Liver (tissue), 9 donors: ENCODE data around the gene MYO18B. TPM values are rescaled to one million over a fixed set of nuclear protein-coding genes. Genes with fewer than 3 reads are reported as not detected.

Experiments used
- DNase-seq: peaks from one replicate; pipeline ENCODE4 v3.0.0-alpha.2; 2017; ENCODE audit warnings: low spot score
- H3K27ac ChIP-seq, 2 donors: one replicate each; pipeline ENCODE4 v1.7.0; 2013; ENCODE audit warnings: inconsistent platforms in 2 of 2, low read length in 2 of 2, control low read depth in 1 of 2, low read depth in 1 of 2, mild to moderate bottlenecking in 1 of 2
- H3K27me3 ChIP-seq, 4 donors: one replicate each; pipeline versions ENCODE4 v1.6.1 to v1.7.0; 2013; ENCODE audit warnings: low read length in 3 of 4, inconsistent platforms in 1 of 4, mild to moderate bottlenecking in 1 of 4, moderate library complexity in 1 of 4; ENCODE audit not compliant: control insufficient read depth in 4 of 4, insufficient read depth in 4 of 4
- H3K36me3 ChIP-seq, 4 donors: one replicate each; pipeline versions ENCODE4 v1.6.1 to v1.7.0; 2013; ENCODE audit warnings: low read length in 3 of 4, mild to moderate bottlenecking in 3 of 4, low read depth in 1 of 4, moderate library complexity in 1 of 4; ENCODE audit not compliant: control insufficient read depth in 4 of 4, insufficient read depth in 3 of 4
- H3K4me1 ChIP-seq, 4 donors: one replicate each; pipeline versions ENCODE4 v1.6.1 to v1.7.0; 2013; ENCODE audit warnings: low read length in 3 of 4, mild to moderate bottlenecking in 3 of 4, moderate library complexity in 1 of 4; ENCODE audit not compliant: control insufficient read depth in 4 of 4, insufficient read depth in 4 of 4
- H3K4me3 ChIP-seq, 3 donors: one replicate each; pipeline versions ENCODE4 v1.6.1 to v1.7.0; 2013; ENCODE audit warnings: low read length in 3 of 3, control low read depth in 1 of 3, low read depth in 1 of 3, mild to moderate bottlenecking in 1 of 3
- H3K9ac ChIP-seq, 2 donors: one replicate each; pipeline ENCODE4 v1.7.0; 2013; ENCODE audit warnings: low read length in 2 of 2, mild to moderate bottlenecking in 2 of 2, moderate library complexity in 2 of 2, control low read depth in 1 of 2, low read depth in 1 of 2
- H3K9me3 ChIP-seq, 4 donors: one replicate each; pipeline versions ENCODE4 v1.6.1 to v1.7.0; 2013; ENCODE audit warnings: low read length in 3 of 4; ENCODE audit not compliant: control insufficient read depth in 4 of 4
- EGR1 ChIP-seq, 2 donors: IDR thresholded peaks; 2 replicates each; pipeline ENCODE4 v1.6.1; 2016 to 2018; ENCODE audit warnings: antibody characterized with exemption in 2 of 2, low read depth in 2 of 2
- FOXA1 ChIP-seq: IDR thresholded peaks from 2 replicates; pipeline ENCODE4 v1.6.1; 2016; ENCODE audit warnings: antibody characterized with exemption
- FOXA2 ChIP-seq: IDR thresholded peaks from 2 replicates; pipeline ENCODE4 v1.6.1; 2016; ENCODE audit warnings: antibody characterized with exemption
- GABPA ChIP-seq, 2 donors: IDR thresholded peaks in 1 of 2; conservative IDR thresholded peaks in 1 of 2; 2 replicates each; pipeline ENCODE4 v1.6.1; 2016; ENCODE audit warnings: antibody characterized with exemption in 2 of 2, mild to moderate bottlenecking in 1 of 2, moderate library complexity in 1 of 2
- HNF4A ChIP-seq, 2 donors: conservative IDR thresholded peaks; 2 replicates each; pipeline ENCODE4 v1.6.1; 2016; ENCODE audit warnings: antibody characterized with exemption in 2 of 2, mild to moderate bottlenecking in 2 of 2
- HNF4G ChIP-seq: IDR thresholded peaks from 2 replicates; pipeline ENCODE4 v1.6.1; 2016; ENCODE audit warnings: antibody characterized with exemption
- JUND ChIP-seq, 2 donors: IDR thresholded peaks; 2 replicates each; pipeline ENCODE4 v1.6.1; 2016; ENCODE audit warnings: antibody characterized with exemption in 2 of 2
- NR2F2 ChIP-seq: IDR thresholded peaks from 2 replicates; pipeline ENCODE4 v1.6.1; 2016; ENCODE audit warnings: antibody characterized with exemption
- RXRA ChIP-seq, 2 donors: IDR thresholded peaks; 2 replicates each; pipeline ENCODE4 v1.6.1; 2017 to 2018; ENCODE audit warnings: antibody characterized with exemption in 2 of 2, mild to moderate bottlenecking in 1 of 2
- SP1 ChIP-seq: IDR thresholded peaks from 2 replicates; pipeline ENCODE4 v1.6.1; 2018; ENCODE audit warnings: antibody characterized with exemption, mild to moderate bottlenecking
- TAF1 ChIP-seq: conservative IDR thresholded peaks from 2 replicates; pipeline ENCODE4 v1.6.1; 2016; ENCODE audit warnings: antibody characterized with exemption, mild to moderate bottlenecking
- YY1 ChIP-seq: IDR thresholded peaks from 2 replicates; pipeline ENCODE4 v1.6.1; 2016; ENCODE audit warnings: antibody characterized with exemption, mild to moderate bottlenecking
- WGBS: extraction: QIAGEN DNeasy Blood & Tissue Kit; methylation state at CpG from one replicate; pipeline ENCODE4 v1.1.7; 2013; 5-methylcytosine and 5-hydroxymethylcytosine counted together
- polyA plus RNA-seq, 2 donors: library from polyadenylated mRNA; stranded (reverse) in 1 of 2; unstranded in 1 of 2; fragments of 200-250 nt in 1 of 2; fragments of >200 nt in 1 of 2; fragmentation: Nextera tagmentation in 1 of 2; extraction: Ambion mirVana in 1 of 2; gene quantifications; one replicate each; pipeline versions ENCODE4 v1.2.1 to v1.2.3, GENCODE V29; 2013 to 2015
- total RNA-seq, 2 donors: library from RNA; depleted of rRNA; stranded (reverse); fragments of >200 nt; gene quantifications; one replicate each; pipeline ENCODE4 v1.2.3, GENCODE V29; 2014
- TF ChIP-seq, protein P1 (sequence below): IDR thresholded peaks from 2 replicates; pipeline ENCODE4 v1.6.1; 2016; ENCODE audit warnings: antibody characterized with exemption
- TF ChIP-seq, protein P2 (sequence below): fragments of 150-350 bp; IDR thresholded peaks from 2 replicates; pipeline ENCODE4 v1.5.1; 2017; ENCODE audit warnings: improper control_type of control experiment, low read depth, low read length; ENCODE audit not compliant: missing input control
- TF ChIP-seq, protein P3 (sequence below): IDR thresholded peaks from 2 replicates; pipeline ENCODE4 v1.6.1; 2016; ENCODE audit warnings: antibody characterized with exemption, mild to moderate bottlenecking
- TF ChIP-seq, protein P4 (sequence below): IDR thresholded peaks from 2 replicates; pipeline ENCODE4 v1.6.1; 2016; ENCODE audit warnings: antibody characterized with exemption
- TF ChIP-seq, protein P5 (sequence below): IDR thresholded peaks from 2 replicates; pipeline ENCODE4 v1.6.1; 2016; ENCODE audit warnings: antibody characterized with exemption
- donor health status: healthy.
- donor health status: healthy.
- donor health status: healthy.
- donor health status: healthy.
- donor health status: healthy.

Gene MYO18B
- total and polyA plus RNA-seq, 4 donors = under 0.01 to 4.2 (median 0.02) TPM; not detected in 1

DNA sequence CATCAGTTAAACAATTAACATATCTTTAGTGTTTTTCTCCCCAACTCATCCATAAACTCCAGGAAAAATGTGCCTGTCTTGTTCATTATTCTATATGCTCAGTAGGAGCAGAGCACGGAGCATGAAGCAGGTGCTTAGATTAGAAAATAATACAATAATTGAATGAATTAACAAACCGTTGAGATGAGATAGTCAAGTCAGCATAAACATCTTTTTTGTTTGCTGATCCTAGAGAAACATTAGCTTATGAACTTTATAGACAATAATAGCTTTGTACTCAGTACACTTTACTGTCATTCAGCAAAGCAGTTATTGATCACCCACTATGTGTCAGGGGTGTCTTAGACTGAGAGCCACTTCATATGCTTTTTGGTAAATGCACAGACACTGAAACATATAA is 322.1 kb downstream of the MYO18B start:
- WGBS = 75% methylated on average over 2 of the region's 2 CpGs

DNA sequence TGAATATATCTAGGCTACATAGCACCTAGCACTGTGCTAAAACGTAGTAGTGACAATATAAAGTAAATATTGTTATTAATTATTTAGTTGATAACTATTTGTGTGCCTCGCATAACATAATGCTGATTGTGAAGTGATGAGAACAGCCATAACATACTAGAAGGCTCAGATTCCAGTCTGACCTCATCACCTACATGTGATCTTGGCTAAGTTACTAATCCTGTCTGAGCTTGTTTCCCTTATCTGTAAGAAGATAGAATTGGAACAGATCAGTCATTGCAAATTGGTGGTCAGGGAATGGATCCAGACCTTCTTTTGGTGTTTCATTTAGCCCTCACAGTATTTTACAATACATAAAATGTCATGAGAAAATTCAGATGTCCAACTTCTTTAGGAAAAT is 323.9 kb downstream of the MYO18B start:
- no peak overlapping the region for H3K27ac ChIP-seq
- H3K36me3 ChIP-seq = no peaks in the 10 kb centered on the region
- no peak overlapping the region for H3K9ac ChIP-seq
- TF ChIP-seq, protein P1, sequence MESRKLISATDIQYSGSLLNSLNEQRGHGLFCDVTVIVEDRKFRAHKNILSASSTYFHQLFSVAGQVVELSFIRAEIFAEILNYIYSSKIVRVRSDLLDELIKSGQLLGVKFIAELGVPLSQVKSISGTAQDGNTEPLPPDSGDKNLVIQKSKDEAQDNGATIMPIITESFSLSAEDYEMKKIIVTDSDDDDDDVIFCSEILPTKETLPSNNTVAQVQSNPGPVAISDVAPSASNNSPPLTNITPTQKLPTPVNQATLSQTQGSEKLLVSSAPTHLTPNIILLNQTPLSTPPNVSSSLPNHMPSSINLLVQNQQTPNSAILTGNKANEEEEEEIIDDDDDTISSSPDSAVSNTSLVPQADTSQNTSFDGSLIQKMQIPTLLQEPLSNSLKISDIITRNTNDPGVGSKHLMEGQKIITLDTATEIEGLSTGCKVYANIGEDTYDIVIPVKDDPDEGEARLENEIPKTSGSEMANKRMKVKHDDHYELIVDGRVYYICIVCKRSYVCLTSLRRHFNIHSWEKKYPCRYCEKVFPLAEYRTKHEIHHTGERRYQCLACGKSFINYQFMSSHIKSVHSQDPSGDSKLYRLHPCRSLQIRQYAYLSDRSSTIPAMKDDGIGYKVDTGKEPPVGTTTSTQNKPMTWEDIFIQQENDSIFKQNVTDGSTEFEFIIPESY = no peak
- TF ChIP-seq, protein P2, sequence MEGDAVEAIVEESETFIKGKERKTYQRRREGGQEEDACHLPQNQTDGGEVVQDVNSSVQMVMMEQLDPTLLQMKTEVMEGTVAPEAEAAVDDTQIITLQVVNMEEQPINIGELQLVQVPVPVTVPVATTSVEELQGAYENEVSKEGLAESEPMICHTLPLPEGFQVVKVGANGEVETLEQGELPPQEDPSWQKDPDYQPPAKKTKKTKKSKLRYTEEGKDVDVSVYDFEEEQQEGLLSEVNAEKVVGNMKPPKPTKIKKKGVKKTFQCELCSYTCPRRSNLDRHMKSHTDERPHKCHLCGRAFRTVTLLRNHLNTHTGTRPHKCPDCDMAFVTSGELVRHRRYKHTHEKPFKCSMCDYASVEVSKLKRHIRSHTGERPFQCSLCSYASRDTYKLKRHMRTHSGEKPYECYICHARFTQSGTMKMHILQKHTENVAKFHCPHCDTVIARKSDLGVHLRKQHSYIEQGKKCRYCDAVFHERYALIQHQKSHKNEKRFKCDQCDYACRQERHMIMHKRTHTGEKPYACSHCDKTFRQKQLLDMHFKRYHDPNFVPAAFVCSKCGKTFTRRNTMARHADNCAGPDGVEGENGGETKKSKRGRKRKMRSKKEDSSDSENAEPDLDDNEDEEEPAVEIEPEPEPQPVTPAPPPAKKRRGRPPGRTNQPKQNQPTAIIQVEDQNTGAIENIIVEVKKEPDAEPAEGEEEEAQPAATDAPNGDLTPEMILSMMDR = no peak
- TF ChIP-seq EGR1 (IDR thresholded peaks at IDR 0.05; ENCODE audit: low read depth in 2 of 2) (no peak), RXRA (IDR thresholded peaks at IDR 0.05) (no peak), NR2F2 (no peak), TAF1 (no peak), GABPA (IDR thresholded peaks at IDR 0.05 in 1 of 2, conservative IDR thresholded peaks at IDR 0.05 in 1 of 2) (no peak), HNF4A (conservative IDR thresholded peaks at IDR 0.05) (no peak), YY1 (no peak), FOXA1 (no peak), FOXA2 (no peak), HNF4G (no peak)
- TF ChIP-seq, protein P3, sequence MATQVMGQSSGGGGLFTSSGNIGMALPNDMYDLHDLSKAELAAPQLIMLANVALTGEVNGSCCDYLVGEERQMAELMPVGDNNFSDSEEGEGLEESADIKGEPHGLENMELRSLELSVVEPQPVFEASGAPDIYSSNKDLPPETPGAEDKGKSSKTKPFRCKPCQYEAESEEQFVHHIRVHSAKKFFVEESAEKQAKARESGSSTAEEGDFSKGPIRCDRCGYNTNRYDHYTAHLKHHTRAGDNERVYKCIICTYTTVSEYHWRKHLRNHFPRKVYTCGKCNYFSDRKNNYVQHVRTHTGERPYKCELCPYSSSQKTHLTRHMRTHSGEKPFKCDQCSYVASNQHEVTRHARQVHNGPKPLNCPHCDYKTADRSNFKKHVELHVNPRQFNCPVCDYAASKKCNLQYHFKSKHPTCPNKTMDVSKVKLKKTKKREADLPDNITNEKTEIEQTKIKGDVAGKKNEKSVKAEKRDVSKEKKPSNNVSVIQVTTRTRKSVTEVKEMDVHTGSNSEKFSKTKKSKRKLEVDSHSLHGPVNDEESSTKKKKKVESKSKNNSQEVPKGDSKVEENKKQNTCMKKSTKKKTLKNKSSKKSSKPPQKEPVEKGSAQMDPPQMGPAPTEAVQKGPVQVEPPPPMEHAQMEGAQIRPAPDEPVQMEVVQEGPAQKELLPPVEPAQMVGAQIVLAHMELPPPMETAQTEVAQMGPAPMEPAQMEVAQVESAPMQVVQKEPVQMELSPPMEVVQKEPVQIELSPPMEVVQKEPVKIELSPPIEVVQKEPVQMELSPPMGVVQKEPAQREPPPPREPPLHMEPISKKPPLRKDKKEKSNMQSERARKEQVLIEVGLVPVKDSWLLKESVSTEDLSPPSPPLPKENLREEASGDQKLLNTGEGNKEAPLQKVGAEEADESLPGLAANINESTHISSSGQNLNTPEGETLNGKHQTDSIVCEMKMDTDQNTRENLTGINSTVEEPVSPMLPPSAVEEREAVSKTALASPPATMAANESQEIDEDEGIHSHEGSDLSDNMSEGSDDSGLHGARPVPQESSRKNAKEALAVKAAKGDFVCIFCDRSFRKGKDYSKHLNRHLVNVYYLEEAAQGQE = no peak
- TF ChIP-seq, protein P4, sequence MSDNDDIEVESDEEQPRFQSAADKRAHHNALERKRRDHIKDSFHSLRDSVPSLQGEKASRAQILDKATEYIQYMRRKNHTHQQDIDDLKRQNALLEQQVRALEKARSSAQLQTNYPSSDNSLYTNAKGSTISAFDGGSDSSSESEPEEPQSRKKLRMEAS = no peak
- TF ChIP-seq, protein P5, sequence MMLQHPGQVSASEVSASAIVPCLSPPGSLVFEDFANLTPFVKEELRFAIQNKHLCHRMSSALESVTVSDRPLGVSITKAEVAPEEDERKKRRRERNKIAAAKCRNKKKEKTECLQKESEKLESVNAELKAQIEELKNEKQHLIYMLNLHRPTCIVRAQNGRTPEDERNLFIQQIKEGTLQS = no peak
- 50% methylated on average over 2 of the region's 2 CpGs for WGBS
- peaks cover 0 to 6% (median 4%) of the 10 kb centered on the region in 4 donors for H3K27me3 ChIP-seq
- H3K4me3 ChIP-seq = no peak overlapping the region
- H3K4me1 ChIP-seq = no peaks in the 10 kb centered on the region
- H3K9me3 ChIP-seq = no peaks in the 10 kb centered on the region
- DNase-seq = no peak

More for the DNA sequence above, 322.1 kb downstream of the MYO18B start:
- TF ChIP-seq SP1 = no peak
- TF ChIP-seq FOXA2 = no peak
- no peak for TF ChIP-seq JUND (IDR thresholded peaks at IDR 0.05)
- no peak for TF ChIP-seq EGR1 (IDR thresholded peaks at IDR 0.05; ENCODE audit: low read depth in 2 of 2)
- TF ChIP-seq, protein P4 = no peak
- TF ChIP-seq, protein P5 = no peak
- TF ChIP-seq HNF4G = no peak
- TF ChIP-seq HNF4A (conservative IDR thresholded peaks at IDR 0.05) = no peak
- TF ChIP-seq NR2F2 = no peak
- no peak for TF ChIP-seq YY1
- TF ChIP-seq, protein P1 = no peak
- H3K27me3 ChIP-seq = peaks cover 0 to 6% (median 2%) of the 10 kb centered on the region in 4 donors
- no peaks in the 10 kb centered on the region for H3K36me3 ChIP-seq
- no peaks in the 10 kb centered on the region for H3K4me1 ChIP-seq
- no peak overlapping the region for H3K4me3 ChIP-seq
- H3K9ac ChIP-seq = no peak overlapping the region
- no peak for DNase-seq
- H3K27ac ChIP-seq = no peak overlapping the region
- H3K9me3 ChIP-seq = no peaks in the 10 kb centered on the region
